ENCODE data around the gene IGFBP5. TPM values are rescaled to one million over a fixed set of nuclear protein-coding genes. Genes with fewer than 3 reads are reported as not detected.

Gene IGFBP5
- total and polyA plus RNA-seq, 2 of the 8 experiments (the other 6 are each of a cell fraction or from before 2014, with no cell fraction given) = 2.2 to 2.5 TPM

- peaks cover 3% of the 10 kb centered on the region in 2 experiments for H4K20me1 ChIP-seq (replicated peaks in 1 of 2; ENCODE audit: control insufficient read depth in 1 of 2, insufficient read depth in 2 of 2, low read length in 2 of 2)
- H3K4me2 ChIP-seq (ENCODE audit: insufficient read depth in 1 of 2, low read depth in 2 of 2, low read length in 2 of 2) = no peak overlapping the region
- peaks cover 5% of the 10 kb centered on the region; the same call in 1 of the 2 replicates for H3K79me1 ChIP-seq (ENCODE audit: low read depth, low read length)
- POLR2A ChIA-PET (ENCODE audit: partially characterized antibody) = interaction anchor here (0.5 to 3.7 kb wide), 6 partner anchors 10 to 357 kb away, joined by 3 to 18 read pairs (median 4); partner anchors contain the start of gene RPL37A
- H4K5ac ChIP-seq (ENCODE audit: insufficient read length, low read depth, low read length) = no peak overlapping the region
- H4K8ac ChIP-seq (ENCODE audit: extremely low read depth, insufficient read depth, low read length) = peak overlapping the region; percentile 1; the same call in 1 of the 2 replicates
- H3K23ac ChIP-seq (ENCODE audit: insufficient read length) = no peak overlapping the region
- H3K9me3 ChIP-seq (ENCODE audit: insufficient read depth in 2 of 2, low read depth in 1 of 2, low read length in 1 of 2) = no peaks in the 10 kb centered on the region
- H2BK5ac ChIP-seq (ENCODE audit: low read depth, low read length) = no peak overlapping the region
- no peak overlapping the region for H2AFZ ChIP-seq (ENCODE audit: low read length)
- no peak overlapping the region for H3K18ac ChIP-seq (ENCODE audit: extremely low read depth, low read length)
- H2BK15ac ChIP-seq (ENCODE audit: low read length) = no peak overlapping the region
- H3K36me3 ChIP-seq (ENCODE audit: control insufficient read depth in 2 of 4, insufficient read depth in 4 of 4, low read length in 3 of 4) = peaks cover 6 to 25% (median 18%) of the 10 kb centered on the region in 4 experiments; a peak in 7 of 8 replicates
- no peak overlapping the region for H3K27ac ChIP-seq (ENCODE audit: low read depth, low read length)
- no peak overlapping the region for H3K9ac ChIP-seq (replicated peaks in 1 of 4; ENCODE audit: extremely low read depth in 1 of 4, low read depth in 3 of 4, low read length in 3 of 4)
- H2BK120ac ChIP-seq (replicated peaks; ENCODE audit: low read depth, low read length) = no peak overlapping the region
- DNase-seq (ENCODE audit: low read depth in 1 of 2, low spot score in 2 of 2) (no peak), FAIRE-seq (no peak)
- peaks cover 0 to 13% (median 10%) of the 10 kb centered on the region in 4 experiments; a peak in 6 of 7 replicates for H3K4me1 ChIP-seq (replicated peaks in 1 of 4; ENCODE audit: control insufficient read depth in 3 of 4, insufficient read depth in 4 of 4, low read length in 3 of 4)
- H2BK20ac ChIP-seq (ENCODE audit: low read length) = no peak overlapping the region
- no peaks in the 10 kb centered on the region for H3K27me3 ChIP-seq (replicated peaks in 1 of 4; ENCODE audit: control insufficient read depth in 3 of 4, extremely low read depth in 1 of 4, insufficient read depth in 3 of 4, low read length in 3 of 4)
- WGBS, 2 experiments (ENCODE audit: extremely low coverage in 1 of 2, insufficient coverage in 1 of 2, insufficient read length in 1 of 2, insufficient replicate concordance in 2 of 2, low coverage in 1 of 2, low lambda C conversion rate in 2 of 2, missing lambda C conversion rate in 1 of 2) = 95% methylated on average over 16 of the region's 18 CpGs; no CpG with 5 or more reads in 1 of the 2 experiments
- H3K79me2 ChIP-seq (ENCODE audit: control insufficient read depth in 1 of 2, insufficient read depth in 2 of 2, low read length in 2 of 2) = peaks cover 0 to 6% of the 10 kb centered on the region in 2 experiments; a peak in 1 of 4 replicates
- H2BK12ac ChIP-seq (ENCODE audit: low read depth, low read length) = no peak overlapping the region
- no peaks in the 10 kb centered on the region for H3K23me2 ChIP-seq (ENCODE audit: low read depth, low read length)
- no peak overlapping the region for H3K4ac ChIP-seq (replicated peaks; ENCODE audit: insufficient read length, low read depth, low read length)
- H3K4me3 ChIP-seq (ENCODE audit: extremely low read depth in 1 of 4, insufficient read depth in 2 of 4, low read depth in 3 of 4, low read length in 4 of 4) = no peak overlapping the region
- no peak overlapping the region for H3K14ac ChIP-seq (ENCODE audit: insufficient read length)
- CTCF ChIA-PET (ENCODE audit: partially characterized antibody) = interaction anchor here (0.8 to 15.9 kb wide), 14 partner anchors 17 to 441 kb away, joined by 3 to 493 read pairs (median 3); no protein-coding TSS in a partner anchor
- no peak overlapping the region for H4K91ac ChIP-seq (replicated peaks; ENCODE audit: insufficient read length, low read length)
- H3K56ac ChIP-seq (replicated peaks; ENCODE audit: insufficient read length, low read depth, low read length) = no peak overlapping the region
- H2AK5ac ChIP-seq (ENCODE audit: low read depth, low read length) = no peak overlapping the region
- no peak for TF ChIP-seq KDM1A (IDR thresholded peaks at IDR 0.05; ENCODE audit: borderline replicate concordance, low read length)
- TF ChIP-seq TEAD4 (IDR thresholded peaks at IDR 0.05; ENCODE audit: low read depth, low read length) = no peak
- TF ChIP-seq GABPA (IDR thresholded peaks at IDR 0.05; ENCODE audit: borderline replicate concordance, insufficient read depth, low read length) = no peak
- TF ChIP-seq GTF2F1 (IDR thresholded peaks at IDR 0.05; ENCODE audit: borderline replicate concordance, low read depth, low read length) = no peak
- no peak for TF ChIP-seq JUND (IDR thresholded peaks at IDR 0.05; ENCODE audit: low read length)
- no peak for TF ChIP-seq KDM4A (IDR thresholded peaks at IDR 0.05; ENCODE audit: low read depth, low read length, severe bottlenecking)
- TF ChIP-seq ATF3 (IDR thresholded peaks at IDR 0.05; ENCODE audit: insufficient read depth, low read depth, low read length) = no peak
- no peak for TF ChIP-seq JUN (IDR thresholded peaks at IDR 0.05; ENCODE audit: low read depth, low read length)
- TF ChIP-seq CTCF (IDR thresholded peaks at IDR 0.05; ENCODE audit: control extremely low read depth in 1 of 3, insufficient read depth in 1 of 3, low read depth in 1 of 3, low read length in 3 of 3) = no peak
- TF ChIP-seq TCF12 (IDR thresholded peaks at IDR 0.05; ENCODE audit: low read depth, low read length) = no peak
- TF ChIP-seq SP2 (IDR thresholded peaks at IDR 0.05; ENCODE audit: low read length) = no peak
Observed at GRCh38 chr2:216663846-216664245, 31.5 kb downstream of the IGFBP5 start.

Measured in H1 (cell line).